ENCODE results near the gene EBF3.

The EBF3 gene

DNA sequence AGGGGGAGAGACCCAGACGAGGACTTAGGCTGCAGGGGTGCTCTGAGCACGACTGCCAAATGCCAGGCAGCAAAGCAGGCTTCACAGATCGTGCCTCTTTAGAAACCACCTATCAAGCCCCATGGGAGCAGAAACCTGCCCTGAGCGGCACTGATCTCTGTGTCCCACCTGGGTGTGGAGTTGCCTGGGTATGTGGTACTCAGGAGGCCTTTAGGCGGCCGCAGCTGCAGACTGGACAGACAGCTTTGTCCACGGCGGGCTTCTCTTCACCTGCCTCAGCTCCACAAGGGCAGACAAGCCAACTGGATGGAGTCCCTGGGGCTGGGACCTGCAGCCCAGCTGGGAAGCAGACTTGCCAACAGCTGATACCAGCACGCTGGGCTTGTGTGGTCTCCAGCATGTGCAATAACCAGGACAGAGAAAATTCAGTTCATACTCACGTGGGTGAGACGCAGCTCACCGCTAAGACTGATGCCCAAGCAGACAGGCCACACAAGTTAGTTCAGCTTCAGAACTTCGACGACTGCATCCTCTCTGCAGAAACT lies 163.2 kb downstream of the EBF3 start:
- no peaks in the 10 kb centered on the region for H4K20me1 ChIP-seq
- H3K4me1 ChIP-seq = peaks cover 0 to 9% (median 0%) of the 10 kb centered on the region in 10 experiments; a peak in 3 of 20 replicates
- no peak overlapping the region for H3K4me2 ChIP-seq

DNA sequence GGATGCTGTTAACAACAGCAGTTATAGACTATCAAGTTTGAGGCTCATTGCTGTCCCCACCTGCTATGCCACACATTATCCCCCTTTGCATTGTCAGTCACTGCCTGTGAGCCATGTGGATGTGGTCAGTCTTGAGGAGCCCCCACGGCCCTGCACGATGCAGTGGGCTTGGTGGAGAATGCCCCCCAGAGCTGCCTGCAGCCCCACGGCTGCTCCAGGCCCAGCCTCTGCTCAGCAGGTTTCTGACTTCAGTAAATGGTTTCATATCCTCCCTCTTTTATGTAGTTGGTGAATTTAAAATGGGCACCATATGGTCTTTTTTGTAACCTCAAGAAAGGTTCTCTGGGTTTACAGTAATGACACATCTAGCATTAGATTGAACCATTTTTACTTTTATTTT lies 164.1 kb downstream of the EBF3 start:
- no peak overlapping the region for H3K9ac ChIP-seq
- TF ChIP-seq Cebpa-rat (IDR thresholded peaks at IDR 0.05) = no peak
- peaks cover 25 to 31% (median 28%) of the 10 kb centered on the region in 11 experiments for H3K9me3 ChIP-seq (replicated peaks in 1 of 11)
- H3K4me3 ChIP-seq = no peak overlapping the region
- H3K36me3 ChIP-seq = no peaks in the 10 kb centered on the region
- no peak overlapping the region for H3K27ac ChIP-seq
- no peaks in the 10 kb centered on the region for H4K20me1 ChIP-seq
- H3K4me1 ChIP-seq = peaks cover 0 to 10% (median 0%) of the 10 kb centered on the region in 10 experiments; a peak in 3 of 20 replicates
- H3K27me3 ChIP-seq = no peaks in the 10 kb centered on the region
- no peak overlapping the region for H3K4me2 ChIP-seq

More for the DNA sequence above, 163.2 kb downstream of the EBF3 start:
- Histone ChIP-seq H3K9ac (no peak overlapping the region), H3K9me3 (replicated peaks in 1 of 11) (peaks cover 34 to 40% (median 37%) of the 10 kb centered on the region in 11 experiments), H3K4me3 (no peak overlapping the region), H3K27ac (no peak overlapping the region), H3K36me3 (peaks cover 0 to 2% (median 0%) of the 10 kb centered on the region in 11 experiments; a peak in 1 of 22 replicates), H3K27me3 (no peaks in the 10 kb centered on the region)
- TF ChIP-seq Cebpa-rat (IDR thresholded peaks at IDR 0.05) = no peak

- peaks cover 0 to 8% (median 0%) of the 10 kb centered on the region in 11 experiments; a peak in 3 of 22 replicates for H3K9me3 ChIP-seq (replicated peaks in 1 of 11)
- H3K27ac ChIP-seq = no peak overlapping the region
- TF ChIP-seq Cebpa-rat (IDR thresholded peaks at IDR 0.05) = no peak
- peak overlapping the region in 1 of 11 experiments; percentile 11; a peak in 2 of 22 replicates for H3K4me2 ChIP-seq
- H3K27me3 ChIP-seq = no peaks in the 10 kb centered on the region
- H4K20me1 ChIP-seq = no peaks in the 10 kb centered on the region
- H3K9ac ChIP-seq = no peak overlapping the region
- 0 out of 22 replicates have a peak, but pooled peaks cover 0 to 3% (median 0%) of the 10 kb centered on the region in 11 experiments for H3K36me3 ChIP-seq
- H3K4me3 ChIP-seq = no peak overlapping the region
- H3K4me1 ChIP-seq = peaks cover 0 to 10% (median 0%) of the 10 kb centered on the region in 10 experiments; a peak in 3 of 20 replicates
These were observed 167.2 kb downstream of the EBF3 start for GRCh38 chr10:129796710-129797420.

- Histone ChIP-seq H3K9ac (no peak overlapping the region), H3K36me3 (0 out of 22 replicates have a peak, but pooled peaks cover 0 to 3% (median 0%) of the 10 kb centered on the region in 11 experiments), H4K20me1 (no peaks in the 10 kb centered on the region), H3K9me3 (replicated peaks in 1 of 11) (peaks cover 0 to 8% (median 0%) of the 10 kb centered on the region in 11 experiments; a peak in 5 of 22 replicates), H3K4me2 (no peak overlapping the region), H3K27ac (no peak overlapping the region), H3K4me1 (peaks cover 0 to 10% (median 0%) of the 10 kb centered on the region in 10 experiments; a peak in 3 of 20 replicates), H3K4me3 (no peak overlapping the region), H3K27me3 (no peaks in the 10 kb centered on the region)
- TF ChIP-seq Cebpa-rat (IDR thresholded peaks at IDR 0.05) = no peak
These were observed 170.1 kb downstream of the EBF3 start for GRCh38 chr10:129793996-129794395.

- Histone ChIP-seq H3K4me1 (peaks cover 0 to 10% (median 0%) of the 10 kb centered on the region in 10 experiments; a peak in 3 of 20 replicates), H3K9ac (no peak overlapping the region), H3K27me3 (no peaks in the 10 kb centered on the region), H3K36me3 (0 out of 22 replicates have a peak, but pooled peaks cover 0 to 3% (median 0%) of the 10 kb centered on the region in 11 experiments), H3K27ac (no peak overlapping the region), H3K9me3 (replicated peaks in 1 of 11) (peaks cover 0 to 8% (median 0%) of the 10 kb centered on the region in 11 experiments; a peak in 5 of 22 replicates), H4K20me1 (no peaks in the 10 kb centered on the region), H3K4me2 (no peak overlapping the region), H3K4me3 (no peak overlapping the region)
- no peak for TF ChIP-seq Cebpa-rat (IDR thresholded peaks at IDR 0.05)
These were observed 170.6 kb downstream of the EBF3 start for GRCh38 chr10:129793479-129793878.

- H3K9me3 ChIP-seq (replicated peaks in 1 of 11) = peaks cover 0 to 8% (median 0%) of the 10 kb centered on the region in 11 experiments; a peak in 5 of 22 replicates
- no peak overlapping the region for H3K4me3 ChIP-seq
- no peak overlapping the region for H3K27ac ChIP-seq
- H3K36me3 ChIP-seq = 0 out of 22 replicates have a peak, but pooled peaks cover 0 to 3% (median 0%) of the 10 kb centered on the region in 11 experiments
- H3K4me2 ChIP-seq = no peak overlapping the region
- no peaks in the 10 kb centered on the region for H4K20me1 ChIP-seq
- no peak overlapping the region for H3K9ac ChIP-seq
- no peak for TF ChIP-seq Cebpa-rat (IDR thresholded peaks at IDR 0.05)
- H3K27me3 ChIP-seq = no peaks in the 10 kb centered on the region
- peaks cover 0 to 10% (median 0%) of the 10 kb centered on the region in 10 experiments; a peak in 3 of 20 replicates for H3K4me1 ChIP-seq
These were observed 171.2 kb downstream of the EBF3 start for GRCh38 chr10:129792864-129793263.

DNA sequence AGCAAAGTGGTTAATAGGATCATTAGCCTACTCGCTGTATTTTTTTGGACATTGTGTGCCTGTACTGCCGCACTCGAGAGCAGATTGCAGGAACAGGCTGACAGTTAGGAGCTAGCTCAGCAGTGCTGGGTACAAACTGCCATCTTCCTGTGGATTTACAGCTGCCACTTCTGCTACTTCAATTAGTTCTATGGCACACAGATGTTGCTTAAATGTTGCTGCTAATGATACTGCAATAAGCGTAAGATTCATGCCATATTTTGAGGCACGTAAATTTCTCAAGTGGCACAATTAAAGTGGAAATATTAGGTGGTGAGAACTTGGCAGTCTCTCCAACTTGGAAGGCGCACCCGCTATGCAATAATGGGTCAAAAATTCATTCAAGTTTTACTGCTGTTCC lies 171.9 kb downstream of the EBF3 start:
- H3K9me3 ChIP-seq (replicated peaks in 1 of 11) = peaks cover 0 to 10% (median 2%) of the 10 kb centered on the region in 11 experiments; a peak in 5 of 22 replicates
- H3K4me1 ChIP-seq = peaks cover 0 to 10% (median 0%) of the 10 kb centered on the region in 10 experiments; a peak in 3 of 20 replicates
- H3K36me3 ChIP-seq = peaks cover 0 to 6% (median 0%) of the 10 kb centered on the region in 11 experiments; a peak in 1 of 22 replicates
- H3K4me3 ChIP-seq = no peak overlapping the region
- H3K9ac ChIP-seq = no peak overlapping the region
- H3K27ac ChIP-seq = no peak overlapping the region
- H3K4me2 ChIP-seq = no peak overlapping the region
- no peaks in the 10 kb centered on the region for H3K27me3 ChIP-seq
- no peak for TF ChIP-seq Cebpa-rat (IDR thresholded peaks at IDR 0.05)
- H4K20me1 ChIP-seq = no peaks in the 10 kb centered on the region

- no peaks in the 10 kb centered on the region for H4K20me1 ChIP-seq
- H3K27me3 ChIP-seq = no peaks in the 10 kb centered on the region
- H3K27ac ChIP-seq = no peak overlapping the region
- H3K4me3 ChIP-seq = no peak overlapping the region
- no peak overlapping the region for H3K4me2 ChIP-seq
- peaks cover 0 to 10% (median 2%) of the 10 kb centered on the region in 11 experiments; a peak in 5 of 22 replicates for H3K9me3 ChIP-seq (replicated peaks in 1 of 11)
- 0 out of 20 replicates have a peak, but pooled peaks cover 0 to under 1% (median 0%) of the 10 kb centered on the region in 10 experiments for H3K4me1 ChIP-seq
- peaks cover 0 to 6% (median 0%) of the 10 kb centered on the region in 11 experiments; a peak in 1 of 22 replicates for H3K36me3 ChIP-seq
- H3K9ac ChIP-seq = no peak overlapping the region
- no peak for TF ChIP-seq Cebpa-rat (IDR thresholded peaks at IDR 0.05)
These were observed 173.2 kb downstream of the EBF3 start for GRCh38 chr10:129790715-129791446.
